HepG2 (cell line): ENCODE data around the gene SMLR1. TPM values are rescaled to one million over a fixed set of nuclear protein-coding genes. Genes with fewer than 3 reads are reported as not detected.
A peak's percentile ranks its signal among the peaks of the same experiment; 100 is the strongest.

Experiments used
- ATAC-seq: fragments of 200-7000 bp; cut with Tn5 transposase; 3 replicates; pipeline ENCODE4 v1.9.1; 2020; ENCODE audit warnings: mild to moderate bottlenecking, moderate library complexity
- BruUV-seq: library from RNA; stranded (reverse); fragments of 400-500 nt; replicated peaks from 2 replicates; lab custom pipeline; 2021; lab: Mats Ljungman, UMichigan
- CTCF ChIA-PET: fragments of 300-600 bp; formaldehyde crosslinking; extraction: SDS; loops from one replicate; lab custom pipeline; 2021; ENCODE audit warnings: low total read pairs, inconsistent platforms, low intra/inter-chr PET ratio; lab: Yijun Ruan, JAX
- POLR2A ChIA-PET: fragments of 350-600 bp; sonication (Branson Sonifier 250); formaldehyde crosslinking; loops from one replicate; lab custom pipeline; 2020; ENCODE audit warnings: antibody characterized with exemption, inconsistent platforms; lab: Yijun Ruan, JAX
- DNase-seq: peaks from one replicate; pipeline ENCODE4 v3.0.0-alpha.2; 2015; ENCODE audit warnings: low spot score
- FAIRE-seq: peaks from 3 replicates; lab custom pipeline; 2011; peaks lifted over from hg19 to GRCh38; lab: Jason Lieb, UNC
- H2AFZ ChIP-seq: one replicate; pipeline ENCODE4 v1.6.1; 2011; ENCODE audit warnings: low read length, inconsistent platforms
- H3K27ac ChIP-seq: fragments of 300-600 bp; 3 replicates; pipeline ENCODE4 v1.8.0; 2011; ENCODE audit warnings: mixed run types, mild to moderate bottlenecking, mixed read lengths, low read length, inconsistent platforms; ENCODE audit not compliant: insufficient read depth; ENCODE audit errors: extremely low read length
- H3K27me3 ChIP-seq, 2 experiments: fragments of 200-600 bp in 1 of 2; 2 replicates in 1 of 2; 3 replicates in 1 of 2; pipeline versions ENCODE4 v1.6.0 to v1.8.0; 2011; ENCODE audit warnings: low read length in 2 of 2, mild to moderate bottlenecking in 2 of 2, moderate library complexity in 2 of 2, inconsistent platforms in 1 of 2; ENCODE audit not compliant: insufficient read depth in 2 of 2, control insufficient read depth in 1 of 2
- H3K36me3 ChIP-seq, 2 experiments: fragments of 200-600 bp in 1 of 2; replicated peaks in 1 of 2; 2 replicates in 1 of 2; 3 replicates in 1 of 2; pipeline versions ENCODE4 v1.5.1 to v1.8.0; 2011; ENCODE audit warnings: low read length in 2 of 2, inconsistent platforms in 1 of 2; ENCODE audit not compliant: insufficient read depth in 2 of 2, control insufficient read depth in 1 of 2
- H3K4me1 ChIP-seq: 2 replicates; pipeline ENCODE4 v1.5.1; 2012; ENCODE audit warnings: low read length, inconsistent platforms; ENCODE audit not compliant: insufficient read depth
- H3K4me2 ChIP-seq: 2 replicates; pipeline ENCODE4 v1.6.0; 2011; ENCODE audit warnings: low read depth, low read length, inconsistent platforms
- H3K4me3 ChIP-seq, 3 experiments: fragments of 200-600 bp in 1 of 3; sonication (generic), shearing (Covaris generic) in 1 of 3; replicated peaks in 1 of 3; 2 replicates each; pipeline ENCODE4 v1.5.1; 2011 to 2016; ENCODE audit warnings: low read length in 3 of 3, inconsistent platforms in 2 of 3, low read depth in 2 of 3, mild to moderate bottlenecking in 2 of 3, control low read depth in 1 of 3, mixed read lengths in 1 of 3; ENCODE audit not compliant: insufficient read depth in 1 of 3
- H3K79me2 ChIP-seq: one replicate; pipeline ENCODE4 v1.6.1; 2011; ENCODE audit warnings: low read length, inconsistent platforms; ENCODE audit not compliant: insufficient read depth
- H3K9ac ChIP-seq: 2 replicates; pipeline ENCODE4 v1.6.0; 2011; ENCODE audit warnings: mild to moderate bottlenecking, low read depth, low read length, inconsistent platforms; ENCODE audit not compliant: insufficient read depth
- H3K9me3 ChIP-seq: 2 replicates; pipeline ENCODE4 v1.5.1; 2012; ENCODE audit warnings: mild to moderate bottlenecking, low read length
- H4K20me1 ChIP-seq: 2 replicates; pipeline ENCODE4 v1.6.0; 2011; ENCODE audit warnings: inconsistent platforms, mild to moderate bottlenecking, low read length, moderate library complexity; ENCODE audit not compliant: insufficient read depth
- ATF5 ChIP-seq: sonication (generic); formaldehyde crosslinking; IDR thresholded peaks from 2 replicates; pipeline ENCODE4 v1.4.0; 2020; ENCODE audit warnings: mild to moderate bottlenecking, low read depth, missing genetic modification reagents
- CERS6 ChIP-seq: sonication (generic); formaldehyde crosslinking; IDR thresholded peaks from 2 replicates; pipeline ENCODE4 v1.5.0; 2020; ENCODE audit warnings: missing genetic modification reagents
- MAFF ChIP-seq: IDR thresholded peaks from 2 replicates; pipeline ENCODE4 v1.6.1; 2011; ENCODE audit warnings: low read depth, low read length, improper control_type of control experiment
- MAFK ChIP-seq, 2 experiments: IDR thresholded peaks in 1 of 2; conservative IDR thresholded peaks in 1 of 2; 2 replicates each; pipeline ENCODE4 v1.6.1; 2011; ENCODE audit warnings: improper control_type of control experiment in 2 of 2, low read length in 2 of 2
- TBL1XR1 ChIP-seq: fragments of 150-350 bp; IDR thresholded peaks from 2 replicates; pipeline ENCODE4 v1.6.1; 2014; ENCODE audit warnings: borderline replicate concordance, low read length; ENCODE audit not compliant: partially characterized antibody
- ZNF543 ChIP-seq: sonication (generic); formaldehyde crosslinking; IDR thresholded peaks from 2 replicates; pipeline ENCODE4 v1.4.0; 2020; ENCODE audit warnings: mild to moderate bottlenecking, missing genetic modification reagents
- WGBS: methylation state at CpG from one replicate; pipeline ENCODE4 v1.1.6; 2017; ENCODE audit warnings: low lambda C conversion rate; 5-methylcytosine and 5-hydroxymethylcytosine counted together
- in situ Hi-C: cut with HindIII; loops from 2 replicates; pipeline ENCODE4 v1.10.0; 2017; ENCODE audit warnings: low pct_unique_long_range_greater_than_20kb; ENCODE audit not compliant: extremely low pct_ligation_motif_present
- intact Hi-C: fragments of 100-400 bp; cut with micrococcal nuclease; formaldehyde crosslinking; loops from one replicate; pipeline ENCODE4 v1.10.0; 2022; ENCODE audit not compliant: unreplicated experiment
- polyA plus RNA-seq, 8 experiments: library from polyadenylated mRNA; depleted of rRNA in 3 of 8; stranded (reverse) in 7 of 8; unstranded in 1 of 8; fragments of >200 nt; fragmentation: Illumina TruSeq in 4 of 8; extraction: Trizol in 4 of 8; gene quantifications; 2 replicates each; pipeline versions ENCODE4 v1.2.1 to v1.2.3, GENCODE V29; 2011 to 2016; ENCODE audit warnings: low read depth in 4 of 8, missing spikeins in 1 of 8, mixed read lengths in 1 of 8; ENCODE audit not compliant: insufficient read depth in 1 of 8
- total RNA-seq, 5 experiments: library from RNA; depleted of rRNA; stranded (reverse); fragments of >200 nt; fragmentation: Illumina TruSeq; extraction: Trizol; gene quantifications; 2 replicates each; pipeline ENCODE4 v1.2.3, GENCODE V29; 2016; ENCODE audit warnings: low read depth in 1 of 5

Gene SMLR1
- total and polyA plus RNA-seq, 2 of the 13 experiments (the other 11 are each of a cell fraction or from before 2014, with no cell fraction given), result 41.8 to 104 TPM

- TF ChIP-seq CERS6 (CRISPR knock-in tag), result no peak
- no peak for TF ChIP-seq ZNF543
- TF ChIP-seq TBL1XR1, result no peak
Measured at GRCh38 chr6:130794010-130794697, 33.1 kb upstream of the SMLR1 start (continued).

- Histone ChIP-seq H3K4me3 (no peak overlapping the region), H3K36me3 (no peaks in the 10 kb centered on the region), H3K9me3 (no peaks in the 10 kb centered on the region)
- in situ Hi-C loops, result no loop called here
- CTCF ChIA-PET, result no interaction called here
- TF ChIP-seq ATF5 (no peak), MAFF (0 out of 2 replicates have a peak, but pooled peaks have one; percentile 23), MAFK (conservative IDR thresholded peaks at IDR 0.05 in 1 of 2, IDR thresholded peaks at IDR 0.05 in 1 of 2; ENCODE audit: low read length in 2 of 2) (peak; percentile 60 to 61; a peak in 2 of 4 replicates)
- TF ChIP-seq, all 625 proteins: peak for 2
- no peak for ATAC-seq
- intact Hi-C loops, result loop anchor here (5.0 kb wide), 1 partner anchor 33 kb away; the partner anchor contains the start of gene SMLR1
- peaks cover 6% of the 10 kb centered on the region; the same call in 1 of the 2 replicates for H3K4me1 ChIP-seq
- no peak overlapping the region for H2AFZ ChIP-seq
- POLR2A ChIA-PET, result no interaction called here
- no TSS peak for BruUV-seq
- H3K27ac ChIP-seq, result no peak overlapping the region
- no peaks in the 10 kb centered on the region for H3K79me2 ChIP-seq
- DNase-seq, result no peak
- no peak overlapping the region for H3K9ac ChIP-seq
- 24% methylated on average over 3 of the region's 3 CpGs for WGBS
- H4K20me1 ChIP-seq, result no peaks in the 10 kb centered on the region
- H3K4me2 ChIP-seq, result no peak overlapping the region
- no peaks in the 10 kb centered on the region for H3K27me3 ChIP-seq
- no peak for FAIRE-seq
Measured at GRCh38 chr6:130794738-130795137, 32.5 kb upstream of the SMLR1 start.
